GM18951 (cell line): ENCODE results near the gene CDY1B.
"Not testable (repeated sequence)": the region's sequence is repeated elsewhere in the genome, so short reads cannot be mapped to it uniquely, and the experiment has no call there.

Experiments used
- in situ Hi-C: fragments of 300-500 bp; cut with MboI; formaldehyde crosslinking; loops from one replicate; pipeline ENCODE4 v1.12.0; 2022; ENCODE audit warnings: low sequenced_read_pairs, mixed read lengths, inconsistent platforms; ENCODE audit not compliant: unreplicated experiment

The CDY1B gene

GRCh38 chrY:24047919-24048318 is at the start of gene CDY1B:
Gene CDY1B (minus strand): TSS chrY:24048019. CDS start chrY:24047688, 331 bp downstream.
- in situ Hi-C loops: not testable (repeated sequence)

GRCh38 chrY:24049525-24049924 is 1.7 kb upstream of the CDY1B start:
- in situ Hi-C loops: not testable (repeated sequence)

- in situ Hi-C loops: not testable (repeated sequence)
Observed at GRCh38 chrY:24043209-24043608, 4.6 kb downstream of the CDY1B start.

- in situ Hi-C loops: not testable (repeated sequence)
Observed at GRCh38 chrY:24039008-24039718, 8.7 kb downstream of the CDY1B start.

- in situ Hi-C loops: not testable (repeated sequence)
Observed at GRCh38 chrY:24026212-24027103, 21.4 kb downstream of the CDY1B start.
